ENCODE results near the gene PDE6B. TPM values are rescaled to one million over a fixed set of nuclear protein-coding genes. Genes with fewer than 3 reads are reported as not detected.

PDE6B gene
- total and polyA plus RNA-seq, 2 experiments from 2014 or later = 3.4 to 5.0 TPM

DNA sequence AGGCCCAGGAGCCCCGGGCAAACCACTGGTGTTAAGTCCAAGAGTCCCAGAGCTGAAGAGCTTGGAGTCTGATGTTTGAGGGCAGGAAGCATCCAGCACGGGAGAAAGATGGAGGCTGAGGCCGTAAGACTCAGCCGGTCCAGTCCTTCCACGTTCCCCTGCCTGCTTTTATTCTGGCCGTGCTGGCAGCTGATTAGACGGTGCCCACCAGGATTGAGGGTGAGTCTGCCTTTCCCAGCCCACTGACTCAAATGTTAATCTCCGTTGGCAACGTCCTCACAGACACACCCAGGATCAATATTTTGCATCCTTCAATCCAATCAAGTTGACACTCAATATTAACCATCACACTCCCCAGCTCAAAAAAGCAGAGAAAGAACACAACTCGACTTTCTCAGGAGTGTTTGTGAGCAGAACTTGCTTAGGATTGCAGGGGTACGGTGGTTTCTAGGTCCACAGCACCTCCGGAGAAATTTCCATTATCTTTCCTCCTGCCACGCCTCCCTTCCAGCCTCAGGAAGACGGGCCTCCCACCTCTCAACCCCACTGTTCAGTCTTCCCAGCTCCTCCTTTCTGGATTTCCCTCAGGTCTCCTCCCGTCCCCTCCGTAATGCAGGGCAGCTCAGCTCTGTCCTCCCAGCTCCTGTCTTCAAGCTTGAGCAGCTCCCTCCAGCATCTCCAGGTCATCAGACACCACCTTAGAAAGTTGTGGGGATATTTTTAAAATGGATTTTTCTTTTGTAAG is 36.0 kb upstream of the PDE6B start (continued):
- TF ChIP-seq, protein P1, sequence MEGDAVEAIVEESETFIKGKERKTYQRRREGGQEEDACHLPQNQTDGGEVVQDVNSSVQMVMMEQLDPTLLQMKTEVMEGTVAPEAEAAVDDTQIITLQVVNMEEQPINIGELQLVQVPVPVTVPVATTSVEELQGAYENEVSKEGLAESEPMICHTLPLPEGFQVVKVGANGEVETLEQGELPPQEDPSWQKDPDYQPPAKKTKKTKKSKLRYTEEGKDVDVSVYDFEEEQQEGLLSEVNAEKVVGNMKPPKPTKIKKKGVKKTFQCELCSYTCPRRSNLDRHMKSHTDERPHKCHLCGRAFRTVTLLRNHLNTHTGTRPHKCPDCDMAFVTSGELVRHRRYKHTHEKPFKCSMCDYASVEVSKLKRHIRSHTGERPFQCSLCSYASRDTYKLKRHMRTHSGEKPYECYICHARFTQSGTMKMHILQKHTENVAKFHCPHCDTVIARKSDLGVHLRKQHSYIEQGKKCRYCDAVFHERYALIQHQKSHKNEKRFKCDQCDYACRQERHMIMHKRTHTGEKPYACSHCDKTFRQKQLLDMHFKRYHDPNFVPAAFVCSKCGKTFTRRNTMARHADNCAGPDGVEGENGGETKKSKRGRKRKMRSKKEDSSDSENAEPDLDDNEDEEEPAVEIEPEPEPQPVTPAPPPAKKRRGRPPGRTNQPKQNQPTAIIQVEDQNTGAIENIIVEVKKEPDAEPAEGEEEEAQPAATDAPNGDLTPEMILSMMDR (conservative IDR thresholded peaks at IDR 0.05; ENCODE audit: low read depth in 2 of 2) = no peak
- TF ChIP-seq, protein P2, sequence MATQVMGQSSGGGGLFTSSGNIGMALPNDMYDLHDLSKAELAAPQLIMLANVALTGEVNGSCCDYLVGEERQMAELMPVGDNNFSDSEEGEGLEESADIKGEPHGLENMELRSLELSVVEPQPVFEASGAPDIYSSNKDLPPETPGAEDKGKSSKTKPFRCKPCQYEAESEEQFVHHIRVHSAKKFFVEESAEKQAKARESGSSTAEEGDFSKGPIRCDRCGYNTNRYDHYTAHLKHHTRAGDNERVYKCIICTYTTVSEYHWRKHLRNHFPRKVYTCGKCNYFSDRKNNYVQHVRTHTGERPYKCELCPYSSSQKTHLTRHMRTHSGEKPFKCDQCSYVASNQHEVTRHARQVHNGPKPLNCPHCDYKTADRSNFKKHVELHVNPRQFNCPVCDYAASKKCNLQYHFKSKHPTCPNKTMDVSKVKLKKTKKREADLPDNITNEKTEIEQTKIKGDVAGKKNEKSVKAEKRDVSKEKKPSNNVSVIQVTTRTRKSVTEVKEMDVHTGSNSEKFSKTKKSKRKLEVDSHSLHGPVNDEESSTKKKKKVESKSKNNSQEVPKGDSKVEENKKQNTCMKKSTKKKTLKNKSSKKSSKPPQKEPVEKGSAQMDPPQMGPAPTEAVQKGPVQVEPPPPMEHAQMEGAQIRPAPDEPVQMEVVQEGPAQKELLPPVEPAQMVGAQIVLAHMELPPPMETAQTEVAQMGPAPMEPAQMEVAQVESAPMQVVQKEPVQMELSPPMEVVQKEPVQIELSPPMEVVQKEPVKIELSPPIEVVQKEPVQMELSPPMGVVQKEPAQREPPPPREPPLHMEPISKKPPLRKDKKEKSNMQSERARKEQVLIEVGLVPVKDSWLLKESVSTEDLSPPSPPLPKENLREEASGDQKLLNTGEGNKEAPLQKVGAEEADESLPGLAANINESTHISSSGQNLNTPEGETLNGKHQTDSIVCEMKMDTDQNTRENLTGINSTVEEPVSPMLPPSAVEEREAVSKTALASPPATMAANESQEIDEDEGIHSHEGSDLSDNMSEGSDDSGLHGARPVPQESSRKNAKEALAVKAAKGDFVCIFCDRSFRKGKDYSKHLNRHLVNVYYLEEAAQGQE (IDR thresholded peaks at IDR 0.05; ENCODE audit: unreplicated experiment) = no peak

DNA sequence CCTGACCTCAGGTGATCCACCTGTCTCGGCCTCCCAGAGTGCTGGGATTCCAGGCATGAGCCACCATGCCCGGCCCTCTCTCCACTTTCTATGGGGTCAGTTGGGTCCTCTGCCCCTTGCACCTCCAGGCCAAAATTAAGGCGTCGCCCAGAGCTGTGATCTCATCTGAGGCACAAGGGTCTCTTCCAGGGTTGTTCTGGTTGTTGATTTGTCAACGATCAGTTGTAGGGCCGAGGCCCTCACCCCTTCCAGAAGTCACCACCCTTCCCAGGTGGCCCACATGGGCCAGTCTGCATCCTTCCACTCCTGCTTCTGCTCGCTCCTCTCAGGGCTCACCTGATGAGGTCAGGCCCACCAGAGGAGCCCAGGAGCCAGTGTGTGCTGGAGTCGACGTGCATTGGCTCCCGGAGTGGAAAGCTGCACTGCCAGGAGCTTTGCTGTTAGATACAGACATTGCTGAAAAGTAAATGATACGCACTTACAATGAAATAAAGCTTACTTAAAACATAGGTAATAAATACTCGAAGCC is 35.0 kb upstream of the PDE6B start:
- no peaks in the 10 kb centered on the region for H4K20me1 ChIP-seq (replicated peaks; ENCODE audit: insufficient read depth)
- Mint-ChIP-seq H3K27ac (no peak overlapping the region), H3K27me3 (ENCODE audit: insufficient read depth, low read depth, poor library complexity) (peaks cover 6% of the 10 kb centered on the region), H3K4me1 (no peaks in the 10 kb centered on the region; the same call in 2 of the 3 replicates), H3K9me3 (peaks cover 3% of the 10 kb centered on the region; the same call in 1 of the 3 replicates), H3K4me3 (no peak overlapping the region), H3K36me3 (ENCODE audit: low read depth) (no peaks in the 10 kb centered on the region; the same call in 1 of the 3 replicates)
- H3K4me2 ChIP-seq = no peak overlapping the region
- H3K27me3 ChIP-seq (ENCODE audit: insufficient read depth) = no peaks in the 10 kb centered on the region
- no peak overlapping the region for H3K27ac ChIP-seq (ENCODE audit: low read depth)
- H2AFZ ChIP-seq = no peak overlapping the region
- no peaks in the 10 kb centered on the region for H3K79me2 ChIP-seq (replicated peaks; ENCODE audit: insufficient read depth)
- ATAC-seq (no peak), DNase-seq (ENCODE audit: low spot score) (no peak)
- no peaks in the 10 kb centered on the region for H3K4me1 ChIP-seq (ENCODE audit: insufficient read depth)
- no peaks in the 10 kb centered on the region for H3K9me2 ChIP-seq (ENCODE audit: insufficient read depth)
- no peak overlapping the region for H3K4me3 ChIP-seq
- H3F3A ChIP-seq (replicated peaks; ENCODE audit: low read depth) = no peaks in the 10 kb centered on the region
- no peaks in the 10 kb centered on the region for H3K36me3 ChIP-seq (ENCODE audit: insufficient read depth)
- TF ChIP-seq ZNF114 (CRISPR knock-in tag; IDR thresholded peaks at IDR 0.05) = no peak
- TF ChIP-seq JUNB (IDR thresholded peaks at IDR 0.05; ENCODE audit: unreplicated experiment) = no peak
- TF ChIP-seq POLR2AphosphoS5 (IDR thresholded peaks at IDR 0.05; ENCODE audit: low read depth) = no peak
- TF ChIP-seq STAT1 (IDR thresholded peaks at IDR 0.05; ENCODE audit: unreplicated experiment) = no peak
- TF ChIP-seq, protein P3, sequence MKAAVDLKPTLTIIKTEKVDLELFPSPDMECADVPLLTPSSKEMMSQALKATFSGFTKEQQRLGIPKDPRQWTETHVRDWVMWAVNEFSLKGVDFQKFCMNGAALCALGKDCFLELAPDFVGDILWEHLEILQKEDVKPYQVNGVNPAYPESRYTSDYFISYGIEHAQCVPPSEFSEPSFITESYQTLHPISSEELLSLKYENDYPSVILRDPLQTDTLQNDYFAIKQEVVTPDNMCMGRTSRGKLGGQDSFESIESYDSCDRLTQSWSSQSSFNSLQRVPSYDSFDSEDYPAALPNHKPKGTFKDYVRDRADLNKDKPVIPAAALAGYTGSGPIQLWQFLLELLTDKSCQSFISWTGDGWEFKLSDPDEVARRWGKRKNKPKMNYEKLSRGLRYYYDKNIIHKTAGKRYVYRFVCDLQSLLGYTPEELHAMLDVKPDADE (IDR thresholded peaks at IDR 0.05) = no peak
- TF ChIP-seq, protein P1 (conservative IDR thresholded peaks at IDR 0.05; ENCODE audit: low read depth in 2 of 2) = no peak
- no peak for TF ChIP-seq CREB1 (CRISPR knock-in tag; IDR thresholded peaks at IDR 0.05; ENCODE audit: low read depth)
- TF ChIP-seq, protein P2 (IDR thresholded peaks at IDR 0.05; ENCODE audit: unreplicated experiment) = no peak

All from GM23338 (cell line).